Erythroblast (primary cell): ENCODE results near the gene MARK2.

Experiments
- GATA1 ChIP-seq: IDR thresholded peaks from 2 replicates; pipeline ENCODE4 v1.6.1; 2011; ENCODE audit warnings: low read depth, mild to moderate bottlenecking, control low read depth, low read length, moderate library complexity
- POLR2A ChIP-seq: IDR thresholded peaks from 2 replicates; pipeline ENCODE4 v1.6.1; 2011; ENCODE audit warnings: mild to moderate bottlenecking, low read length

DNA sequence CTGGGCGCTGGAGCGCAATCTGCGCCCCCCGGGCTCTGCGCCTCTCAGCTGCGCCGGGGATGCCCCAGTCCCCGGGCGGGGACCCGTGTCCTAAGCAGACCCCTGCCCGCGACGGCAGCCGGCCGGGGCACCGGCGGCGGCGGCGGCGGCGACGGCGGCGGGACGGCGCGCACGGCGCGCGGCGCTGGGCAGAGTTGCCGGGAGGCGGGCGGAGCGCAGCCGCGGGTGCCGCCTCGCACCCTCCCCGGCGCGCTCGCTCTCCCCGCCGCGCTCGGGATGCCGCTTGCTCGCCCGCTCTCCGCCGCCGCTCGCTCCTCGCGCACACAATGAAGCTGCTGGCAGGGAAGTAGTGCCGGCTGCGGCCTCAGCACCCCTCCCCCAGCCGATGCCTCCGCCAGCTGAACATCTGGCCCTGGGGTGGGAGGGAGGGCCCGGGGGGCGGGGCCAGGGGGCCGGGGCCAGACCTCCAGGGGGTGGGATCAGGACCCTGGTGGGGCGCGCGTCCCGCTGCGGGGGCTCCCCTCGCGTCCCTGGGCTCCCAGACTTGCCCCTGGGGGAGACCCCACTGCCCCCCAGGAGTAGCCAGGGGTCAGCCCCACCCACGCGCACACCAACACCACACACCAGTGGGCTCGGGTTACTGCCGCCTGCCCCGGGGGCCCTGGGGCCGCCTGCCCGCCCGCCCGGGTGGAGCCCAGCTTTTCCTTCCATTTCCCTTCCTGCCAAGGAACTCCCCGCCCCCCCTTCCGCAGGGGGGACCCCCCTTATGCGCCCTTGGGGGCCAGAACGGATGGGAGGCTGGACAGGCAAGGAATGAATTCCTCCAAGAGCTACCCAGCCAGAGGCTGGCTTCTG lies 78.2 kb downstream of the MARK2 start, which contains the start of gene RCOR2:
- TF ChIP-seq POLR2A (no peak), GATA1 (no peak)
